ENCODE results near the gene BBIP1.
"Not testable (repeated sequence)": the region's sequence is repeated elsewhere in the genome, so short reads cannot be mapped to it uniquely, and the experiment has no call there.

Gene BBIP1

GRCh38 chr10:110885932-110886674, 32.9 kb downstream of the BBIP1 start:
- no peak for DNase-seq (ENCODE audit: low read depth)

DNA sequence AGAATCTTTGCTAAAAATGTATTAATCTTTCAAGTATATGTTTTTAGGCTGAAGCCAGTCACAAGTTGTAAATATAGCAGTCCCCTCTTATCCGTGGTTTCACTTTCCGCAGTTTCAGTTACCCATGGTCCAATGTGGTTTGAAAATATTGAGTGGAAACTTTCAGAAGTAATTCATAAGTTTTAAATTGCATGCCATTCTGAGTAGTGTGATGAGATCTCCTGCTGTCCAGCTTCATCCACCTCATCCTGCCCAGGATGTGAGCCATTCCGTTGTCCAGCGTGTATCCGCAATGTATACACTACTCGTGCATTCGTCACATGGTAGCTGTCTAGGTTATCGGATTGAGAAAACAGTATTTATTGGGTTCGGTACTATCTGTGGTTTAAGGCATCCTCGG, 35.1 kb downstream of the BBIP1 start:
- no peak for DNase-seq (ENCODE audit: low read depth)

DNA sequence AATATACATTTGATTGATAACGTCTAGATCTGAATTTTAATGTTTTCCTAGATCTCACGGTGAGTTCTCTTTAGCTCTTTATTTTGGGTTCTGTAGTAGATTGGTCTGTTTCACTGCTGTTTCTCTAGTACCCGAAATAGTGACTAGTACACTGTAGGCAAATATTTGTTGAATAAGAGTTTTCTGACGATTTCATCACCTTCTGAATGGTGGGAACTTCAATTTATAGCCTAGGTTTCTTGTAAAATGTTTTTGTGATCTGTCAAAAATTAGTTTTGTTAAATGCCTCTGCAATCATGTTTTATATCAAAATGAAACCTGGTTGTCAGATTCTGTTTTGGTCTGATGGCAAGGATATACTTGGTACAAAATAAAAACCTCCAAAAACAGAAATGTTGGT, 37.1 kb downstream of the BBIP1 start:
- DNase-seq (ENCODE audit: low read depth) = no peak

- no peak for DNase-seq (ENCODE audit: low read depth)
Measured at GRCh38 chr10:110881247-110881646, 37.7 kb downstream of the BBIP1 start.

DNA sequence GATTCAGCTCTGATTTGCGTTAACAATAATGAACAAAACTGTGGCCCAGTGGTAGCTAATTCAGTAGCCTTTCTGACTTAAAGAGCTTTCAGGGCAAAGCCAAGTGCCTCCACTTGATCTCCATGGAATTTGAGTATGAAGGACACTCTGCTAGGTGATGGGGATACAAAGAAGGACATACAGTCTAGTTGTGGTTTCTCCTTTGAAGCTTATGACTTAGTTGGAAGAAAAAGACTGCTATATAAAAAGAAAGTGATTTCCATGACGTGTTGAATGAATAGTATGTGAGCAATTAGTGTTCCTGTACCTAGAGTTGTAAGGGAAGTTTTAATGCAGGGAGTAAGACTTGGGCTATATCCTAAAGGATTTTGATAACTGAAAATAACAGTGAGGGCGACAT, 39.0 kb downstream of the BBIP1 start:
- no peak for DNase-seq (ENCODE audit: low read depth)

DNA sequence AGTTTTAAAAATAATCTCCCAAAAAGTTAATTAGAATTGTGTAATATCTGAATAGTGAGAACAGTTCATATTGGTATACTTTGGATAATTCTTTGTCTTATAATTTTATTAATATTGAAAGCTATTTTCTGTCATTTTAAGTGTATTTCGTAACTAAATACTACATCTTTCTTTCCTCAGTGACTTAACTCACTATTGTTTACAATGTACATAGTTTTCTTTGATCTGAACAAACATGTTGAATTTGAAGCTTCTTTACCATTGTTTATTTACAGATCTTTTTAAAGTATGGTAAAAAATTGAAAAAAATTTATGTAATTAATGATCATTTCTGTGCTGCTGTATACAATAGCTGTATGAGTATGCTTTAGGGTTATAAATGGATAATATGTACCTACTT, 42.2 kb downstream of the BBIP1 start:
- DNase-seq (ENCODE audit: low read depth) = no peak

- no peak for DNase-seq (ENCODE audit: low read depth)
Measured at GRCh38 chr10:110876000-110876399, 43.0 kb downstream of the BBIP1 start.

DNA sequence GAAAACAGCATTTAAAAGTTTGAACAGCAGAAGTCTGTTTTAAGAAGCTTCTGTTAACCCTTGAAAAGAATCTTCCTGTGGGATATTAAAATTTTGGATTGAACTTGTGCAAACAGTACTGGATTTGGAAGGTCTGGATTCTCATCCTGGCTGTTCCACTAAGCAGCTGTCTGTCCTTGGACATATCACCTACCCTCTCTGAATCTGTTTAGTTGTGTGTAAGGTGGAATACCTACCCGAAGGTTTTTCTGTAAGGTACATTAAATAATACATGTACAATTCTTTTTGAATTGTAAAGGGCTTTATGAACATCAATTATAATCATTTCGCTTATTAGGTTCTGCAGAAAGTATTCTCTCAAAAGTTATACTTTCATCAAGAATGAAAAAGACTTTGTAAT, 45.0 kb downstream of the BBIP1 start:
- no peak for DNase-seq (ENCODE audit: low read depth)

DNA sequence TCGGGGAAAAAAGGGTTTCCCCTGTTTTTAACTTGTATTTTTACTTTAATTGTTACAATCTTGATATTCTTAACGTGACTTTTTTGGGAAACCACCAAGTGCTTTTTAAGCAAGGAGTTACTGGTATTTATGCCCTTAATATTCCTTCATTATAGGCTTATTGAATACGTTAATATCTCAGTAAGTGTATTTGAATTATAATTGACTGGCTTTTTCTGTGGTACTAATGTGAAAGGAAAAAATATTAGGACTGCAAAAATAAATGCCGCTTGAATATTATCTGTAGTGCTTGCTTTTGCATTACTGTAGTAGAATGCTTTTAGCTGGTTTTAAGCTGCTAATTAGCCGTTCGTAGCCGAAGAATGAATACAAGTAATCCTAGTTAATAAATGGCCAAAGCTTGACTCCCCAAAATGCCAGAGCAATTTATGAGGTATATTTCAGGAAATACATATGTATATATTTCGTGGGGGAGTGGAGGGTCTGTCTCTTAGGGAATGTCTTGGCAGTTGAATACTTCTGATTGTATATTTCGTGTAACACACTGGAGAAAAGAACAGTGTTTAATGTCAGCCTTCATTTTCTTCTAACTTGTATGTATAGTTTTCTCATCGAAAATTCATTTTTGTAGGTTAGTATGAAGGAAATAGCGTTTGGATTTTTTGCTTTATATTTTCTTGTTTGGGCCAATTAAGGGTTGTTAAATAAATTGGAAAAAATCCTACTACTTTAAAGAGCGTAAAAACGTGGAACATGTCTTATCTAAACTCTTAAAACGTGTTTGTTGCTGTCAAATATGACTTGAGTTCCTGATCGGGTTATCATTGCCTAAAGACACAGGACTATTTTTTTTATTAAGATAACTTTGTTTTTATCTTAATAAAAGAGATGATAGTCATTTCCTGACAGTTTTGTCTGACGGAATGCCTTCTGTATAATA, 45.7 kb downstream of the BBIP1 start:
- no peak for DNase-seq (ENCODE audit: low read depth)

DNA sequence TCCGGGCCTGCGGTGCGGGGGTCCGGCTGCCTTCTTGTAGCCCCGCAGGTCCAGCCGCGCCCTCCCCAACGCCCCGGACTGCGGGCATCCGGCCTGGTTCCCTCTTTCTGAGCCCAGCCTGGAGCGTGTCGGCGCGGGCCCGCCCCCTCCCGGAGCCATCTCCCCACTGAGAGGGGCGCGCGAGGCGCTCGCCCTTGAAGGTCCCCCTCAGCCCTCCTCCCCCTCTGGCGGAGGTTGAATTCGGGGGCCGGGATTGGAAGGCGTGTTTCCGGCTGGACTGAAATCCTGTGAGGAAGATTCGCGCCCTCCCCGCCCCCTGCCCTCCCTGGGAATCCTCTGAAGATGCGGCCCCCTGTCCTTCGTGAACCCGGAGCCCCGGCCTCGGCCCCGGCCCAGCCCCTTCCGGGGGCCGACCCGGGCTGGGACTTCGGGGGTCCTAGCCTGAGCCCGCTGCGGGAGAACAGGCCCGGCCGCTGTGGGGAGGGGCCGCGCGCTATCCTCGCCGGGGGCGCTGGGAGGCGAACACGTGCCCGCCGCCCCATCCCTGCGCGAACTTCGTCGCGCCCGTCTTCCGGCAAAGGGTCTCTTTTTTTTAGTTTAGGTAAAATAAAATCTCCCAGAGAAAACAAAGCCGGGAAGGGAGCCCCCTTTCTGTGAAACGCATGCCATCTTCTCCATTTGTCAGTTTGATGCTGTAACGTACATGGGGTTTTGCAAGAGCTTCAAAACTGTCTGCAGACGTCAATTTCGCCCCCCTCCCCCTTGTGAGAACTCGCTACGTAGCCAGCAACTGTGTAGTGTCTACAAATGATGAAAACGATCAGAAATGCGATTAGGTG, 46.6 kb downstream of the BBIP1 start:
- DNase-seq (ENCODE audit: low read depth) = peak; percentile 61

DNA sequence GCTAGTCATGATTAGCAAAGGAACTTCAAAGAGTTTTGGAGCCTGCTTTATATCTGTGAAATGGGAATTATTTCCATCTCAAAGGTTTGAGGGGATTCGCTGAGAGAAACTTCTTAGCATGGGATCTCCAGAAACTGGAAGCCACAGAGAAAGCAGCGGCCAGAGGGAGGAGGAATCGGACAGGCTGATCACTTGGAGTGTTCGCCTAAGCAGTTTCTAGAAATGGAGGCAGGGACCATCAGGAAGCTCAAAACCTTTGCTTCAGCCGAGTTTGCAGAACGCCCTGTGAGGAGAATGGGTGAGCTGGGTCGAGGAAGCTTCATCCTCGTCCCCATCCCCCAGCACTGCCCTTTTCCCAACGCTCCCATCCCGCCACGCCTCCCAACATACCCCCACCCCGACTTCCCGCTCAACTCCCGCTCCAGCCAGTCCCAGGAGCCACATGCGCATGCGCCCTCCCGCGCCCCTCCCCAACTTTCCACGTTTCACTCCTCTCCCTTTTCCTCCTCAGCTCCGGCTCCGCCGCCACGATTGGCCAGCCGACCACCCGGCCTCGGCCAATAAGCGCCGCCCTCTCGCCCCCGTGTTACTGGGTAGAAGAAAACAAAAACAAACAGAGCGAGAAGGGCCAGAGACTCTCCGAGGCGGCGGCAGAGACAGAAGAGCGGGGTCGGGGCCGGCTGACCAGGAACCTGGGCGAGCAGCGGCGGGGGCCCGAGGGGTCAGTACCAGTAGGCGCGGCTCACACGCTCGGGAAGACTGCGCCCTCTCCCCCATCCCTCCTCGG, 47.5 kb downstream of the BBIP1 start, which contains the start of gene PDCD4:
Gene PDCD4, plus strand, starts transcription at position 631 of the 787 bp plus-strand sequence. CDS start 4,100 bp downstream, outside the sequence.
- peak; percentile 88 for DNase-seq (ENCODE audit: low read depth)

- DNase-seq (ENCODE audit: low read depth) = no peak
Measured at GRCh38 chr10:110870823-110871297, 48.1 kb downstream of the BBIP1 start.

DNA sequence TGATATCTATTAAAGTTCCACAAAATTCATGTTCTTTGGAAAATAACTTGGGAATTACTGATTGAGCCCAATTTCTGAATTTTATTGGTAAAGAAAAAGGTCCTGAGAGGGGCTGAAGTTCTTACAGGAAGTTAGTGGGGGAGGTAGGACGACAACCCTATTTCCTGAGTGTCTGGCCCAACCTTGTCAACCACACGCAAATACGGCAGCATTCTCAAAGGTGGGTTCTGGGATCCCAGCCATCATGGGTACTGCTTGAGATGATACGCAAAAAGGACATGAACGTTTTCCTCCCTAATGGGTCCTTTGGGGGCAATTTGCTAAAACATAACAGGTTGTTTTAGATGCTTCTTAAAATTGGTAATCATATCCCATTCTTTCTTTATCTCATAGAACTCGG, 50.0 kb downstream of the BBIP1 start:
- DNase-seq (ENCODE audit: low read depth) = peak; percentile 29

- no peak for DNase-seq (ENCODE audit: low read depth)
Measured at GRCh38 chr10:110867807-110868465, 51.0 kb downstream of the BBIP1 start.

GRCh38 chr10:110867011-110867806, 51.8 kb downstream of the BBIP1 start:
- not testable (repeated sequence) for DNase-seq (ENCODE audit: low read depth)

- DNase-seq (ENCODE audit: low read depth) = no peak
Measured at GRCh38 chr10:110865809-110866482, 53.0 kb downstream of the BBIP1 start.

- DNase-seq (ENCODE audit: low read depth) = no peak
Measured at GRCh38 chr10:110865186-110865808, 53.7 kb downstream of the BBIP1 start.

- DNase-seq (ENCODE audit: low read depth) = peak; percentile 18
Measured at GRCh38 chr10:110864662-110865140, 54.3 kb downstream of the BBIP1 start.

GRCh38 chr10:110863956-110864355, 55.0 kb downstream of the BBIP1 start:
- DNase-seq (ENCODE audit: low read depth) = no peak

Measured in activated T-helper 1 cell treated with Interleukin-2 at 50 U/mL for 16 hours (primary cell).